GM23338 (cell line): ENCODE results near the gene TCTN1. TPM values are rescaled to one million over a fixed set of nuclear protein-coding genes. Genes with fewer than 3 reads are reported as not detected.

Source experiments
- ATAC-seq: fragments of 200-7000 bp; cut with Tn5 transposase; 3 replicates; pipeline ENCODE4 v1.9.1; 2020
- DNase-seq: peaks from one replicate; pipeline ENCODE4 v3.0.0-alpha.2; 2015; ENCODE audit warnings: low spot score
- H2AFZ ChIP-seq: fragments of 200-600 bp; sonication (generic); 2 replicates; pipeline ENCODE4 v1.8.0; 2016; ENCODE audit warnings: antibody characterized with exemption, mild to moderate bottlenecking, moderate library complexity
- H3F3A ChIP-seq: fragments of 200-600 bp; sonication (generic); replicated peaks from 2 replicates; pipeline ENCODE4 v1.8.0; 2017; ENCODE audit warnings: antibody characterized with exemption, mixed run types, low read depth
- H3K27ac ChIP-seq: fragments of 200-600 bp; sonication (generic); 2 replicates; pipeline ENCODE4 v1.6.1; 2016; ENCODE audit warnings: low read depth
- H3K27me3 ChIP-seq: fragments of 200-600 bp; sonication (generic); 2 replicates; pipeline ENCODE4 v1.8.0; 2016; ENCODE audit warnings: mild to moderate bottlenecking, mixed run types, moderate library complexity; ENCODE audit not compliant: insufficient read depth
- H3K36me3 ChIP-seq: fragments of 200-600 bp; sonication (generic); 2 replicates; pipeline ENCODE4 v1.8.0; 2016; ENCODE audit warnings: mild to moderate bottlenecking; ENCODE audit not compliant: insufficient read depth
- H3K4me1 ChIP-seq: fragments of 200-600 bp; sonication (generic); 2 replicates; pipeline ENCODE4 v1.8.0; 2016; ENCODE audit warnings: mild to moderate bottlenecking, moderate library complexity; ENCODE audit not compliant: insufficient read depth
- H3K4me2 ChIP-seq: fragments of 200-600 bp; sonication (generic); 2 replicates; pipeline ENCODE4 v1.7.1; 2017; ENCODE audit warnings: mixed run types
- H3K4me3 ChIP-seq: fragments of 200-600 bp; sonication (generic); 2 replicates; pipeline ENCODE4 v1.6.1; 2016; ENCODE audit warnings: mixed run types
- H3K79me2 ChIP-seq: fragments of 200-600 bp; sonication (generic); replicated peaks from 2 replicates; pipeline ENCODE4 v1.8.0; 2017; ENCODE audit warnings: mild to moderate bottlenecking; ENCODE audit not compliant: insufficient read depth
- H3K9me2 ChIP-seq: fragments of 200-600 bp; sonication (generic); 2 replicates; pipeline ENCODE4 v1.8.0; 2017; ENCODE audit not compliant: insufficient read depth
- H4K20me1 ChIP-seq: fragments of 200-600 bp; sonication (generic); replicated peaks from 2 replicates; pipeline ENCODE4 v1.8.0; 2017; ENCODE audit warnings: mild to moderate bottlenecking; ENCODE audit not compliant: insufficient read depth
- H3K27ac Mint-ChIP-seq: 2 replicates; pipeline ENCODE4 v1.8.0; 2020; ENCODE audit warnings: inconsistent platforms, mild to moderate bottlenecking, moderate library complexity, mixed read lengths
- H3K27me3 Mint-ChIP-seq: 3 replicates; pipeline ENCODE4 v1.8.0; 2022; ENCODE audit warnings: low read depth, mild to moderate bottlenecking, moderate library complexity, mixed read lengths, inconsistent platforms; ENCODE audit not compliant: insufficient read depth, poor library complexity
- H3K36me3 Mint-ChIP-seq: 3 replicates; pipeline ENCODE4 v1.8.0; 2021; ENCODE audit warnings: low read depth, mild to moderate bottlenecking, inconsistent platforms, moderate library complexity, mixed read lengths
- H3K4me1 Mint-ChIP-seq: 3 replicates; pipeline ENCODE4 v1.8.0; 2020; ENCODE audit warnings: mild to moderate bottlenecking, inconsistent platforms, mixed read lengths
- H3K4me3 Mint-ChIP-seq: 3 replicates; pipeline ENCODE4 v1.8.0; 2021; ENCODE audit warnings: moderate library complexity, mild to moderate bottlenecking, inconsistent platforms, mixed read lengths
- H3K9me3 Mint-ChIP-seq: 3 replicates; pipeline ENCODE4 v1.8.0; 2020; ENCODE audit warnings: moderate library complexity, mild to moderate bottlenecking, inconsistent platforms, mixed read lengths
- CREB1 ChIP-seq: fragments of 250-450 bp; sonication (Bioruptor Pico); IDR thresholded peaks from 2 replicates; pipeline ENCODE4 v1.5.0; 2020; ENCODE audit warnings: low read depth, mild to moderate bottlenecking, moderate library complexity
- CTCF ChIP-seq, 2 experiments: fragments of 200-600 bp in 1 of 2; sonication (generic) in 1 of 2; conservative IDR thresholded peaks; 2 replicates each; pipeline versions ENCODE4 v1.5.1 to v1.6.1; 2016 to 2017; ENCODE audit warnings: antibody characterized with exemption in 2 of 2, low read depth in 2 of 2, mild to moderate bottlenecking in 2 of 2, moderate library complexity in 1 of 2
- ETS1 ChIP-seq: IDR thresholded peaks from 2 replicates; pipeline ENCODE4 v1.6.1; 2016; ENCODE audit warnings: antibody characterized with exemption
- EZH2 ChIP-seq: fragments of 200-600 bp; sonication (generic); IDR thresholded peaks from one replicate; pipeline ENCODE4 v1.8.0; 2017; ENCODE audit warnings: antibody characterized with exemption, mild to moderate bottlenecking, low read depth; ENCODE audit not compliant: unreplicated experiment
- EZH2phosphoT487 ChIP-seq: fragments of 200-600 bp; sonication (generic); IDR thresholded peaks from one replicate; pipeline ENCODE4 v1.8.1; 2018; ENCODE audit warnings: antibody characterized with exemption; ENCODE audit not compliant: unreplicated experiment
- JUNB ChIP-seq: IDR thresholded peaks from one replicate; pipeline ENCODE4 v1.6.1; 2016; ENCODE audit warnings: antibody characterized with exemption; ENCODE audit not compliant: unreplicated experiment
- NANOG ChIP-seq: IDR thresholded peaks from 2 replicates; pipeline ENCODE4 v1.6.1; 2016; ENCODE audit warnings: antibody characterized with exemption, borderline replicate concordance
- REST ChIP-seq: IDR thresholded peaks from one replicate; pipeline ENCODE4 v1.6.1; 2018; ENCODE audit warnings: antibody characterized with exemption; ENCODE audit not compliant: unreplicated experiment
- STAT1 ChIP-seq: IDR thresholded peaks from one replicate; pipeline ENCODE4 v1.6.1; 2016; ENCODE audit warnings: antibody characterized with exemption; ENCODE audit not compliant: unreplicated experiment
- ZNF114 ChIP-seq: fragments of 250-450 bp; sonication (Bioruptor Pico); IDR thresholded peaks from 2 replicates; pipeline ENCODE4 v1.5.0; 2020; ENCODE audit warnings: mild to moderate bottlenecking, moderate library complexity
- ZNF331 ChIP-seq: fragments of 250-450 bp; sonication (Bioruptor Pico); IDR thresholded peaks from 2 replicates; pipeline ENCODE4 v1.5.0; 2020; ENCODE audit warnings: low read depth, mild to moderate bottlenecking, moderate library complexity
- polyA plus RNA-seq: library from polyadenylated mRNA; unstranded; fragments of >200 nt; fragmentation: Nextera tagmentation; extraction: Ambion mirVana; gene quantifications from 2 replicates; pipeline ENCODE4 v1.2.1, GENCODE V29; 2016
- total RNA-seq: library from RNA; depleted of rRNA; stranded (reverse); fragments of >200 nt; shearing (Covaris generic); gene quantifications from 2 replicates; pipeline ENCODE4 v1.2.3, GENCODE V29; 2014

The TCTN1 gene
- total and polyA plus RNA-seq, 2 experiments from 2014 or later = 10.6 to 12.4 TPM

GRCh38 chr12:110656071-110656655, 42.2 kb downstream of the TCTN1 start:
- Mint-ChIP-seq H3K9me3 (no peaks in the 10 kb centered on the region), H3K4me1 (peaks cover 24% of the 10 kb centered on the region), H3K27ac (no peak overlapping the region), H3K4me3 (no peak overlapping the region), H3K36me3 (peaks cover 2% of the 10 kb centered on the region; the same call in 1 of the 3 replicates), H3K27me3 (peaks cover 3% of the 10 kb centered on the region)
- H3F3A ChIP-seq = no peaks in the 10 kb centered on the region
- H3K4me1 ChIP-seq = peaks cover 5% of the 10 kb centered on the region; the same call in 1 of the 2 replicates
- no peaks in the 10 kb centered on the region for H3K9me2 ChIP-seq
- no peaks in the 10 kb centered on the region for H3K27me3 ChIP-seq
- H4K20me1 ChIP-seq = no peaks in the 10 kb centered on the region
- no peak for DNase-seq
- no peak for ATAC-seq
- H3K27ac ChIP-seq = no peak overlapping the region
- H3K4me3 ChIP-seq = no peak overlapping the region
- H2AFZ ChIP-seq = no peak overlapping the region
- TF ChIP-seq CTCF (conservative IDR thresholded peaks at IDR 0.05; ENCODE audit: low read depth in 2 of 2) = no peak
- no peak for TF ChIP-seq REST
- no peak for TF ChIP-seq EZH2phosphoT487
- no peak for TF ChIP-seq JUNB
- no peak for TF ChIP-seq EZH2
- no peak for TF ChIP-seq ZNF114 (CRISPR knock-in tag)
- no peak for TF ChIP-seq CREB1 (CRISPR knock-in tag)
- no peak for TF ChIP-seq NANOG
- no peak overlapping the region for H3K4me2 ChIP-seq
- H3K36me3 ChIP-seq = no peaks in the 10 kb centered on the region
- no peaks in the 10 kb centered on the region for H3K79me2 ChIP-seq

- Histone ChIP-seq H4K20me1 (no peaks in the 10 kb centered on the region), H2AFZ (no peak overlapping the region), H3K4me2 (no peak overlapping the region), H3K79me2 (no peaks in the 10 kb centered on the region), H3K36me3 (no peaks in the 10 kb centered on the region), H3K27me3 (no peaks in the 10 kb centered on the region), H3K27ac (no peak overlapping the region), H3F3A (no peaks in the 10 kb centered on the region), H3K9me2 (no peaks in the 10 kb centered on the region), H3K4me3 (no peak overlapping the region), H3K4me1 (peaks cover 5% of the 10 kb centered on the region; the same call in 1 of the 2 replicates)
- no peak for TF ChIP-seq STAT1
- TF ChIP-seq CTCF (conservative IDR thresholded peaks at IDR 0.05; ENCODE audit: low read depth in 2 of 2) = no peak
- TF ChIP-seq REST = no peak
- TF ChIP-seq ZNF331 = no peak
- no peak for TF ChIP-seq EZH2phosphoT487
- TF ChIP-seq ETS1 = no peak
- TF ChIP-seq CREB1 (CRISPR knock-in tag) = no peak
- TF ChIP-seq JUNB = no peak
- no peak for ATAC-seq
- Mint-ChIP-seq H3K9me3 (no peaks in the 10 kb centered on the region), H3K27ac (no peak overlapping the region), H3K27me3 (no peaks in the 10 kb centered on the region), H3K4me1 (peaks cover 25% of the 10 kb centered on the region), H3K4me3 (no peak overlapping the region), H3K36me3 (no peaks in the 10 kb centered on the region; the same call in 2 of the 3 replicates)
- no peak for DNase-seq
These were observed 43.8 kb downstream of the TCTN1 start for GRCh38 chr12:110657747-110658146.
